ENCODE data around the gene PPP2R3B.

GRCh38 chrX:318068-318738 is 68.5 kb downstream of the PPP2R3B start:
- TF ChIP-seq L3MBTL2 (conservative IDR thresholded peaks at IDR 0.05) (peak; percentile 49), NFRKB (IDR thresholded peaks at IDR 0.05) (no peak), ELF4 (IDR thresholded peaks at IDR 0.05) (no peak), ZNF384 (IDR thresholded peaks at IDR 0.05) (no peak), SP1 (IDR thresholded peaks at IDR 0.05) (no peak; the same call in 1 of the 2 replicates), SUZ12 (IDR thresholded peaks at IDR 0.05) (no peak), BHLHE40 (IDR thresholded peaks at IDR 0.05; ENCODE audit: borderline replicate concordance) (no peak), ARNT (IDR thresholded peaks at IDR 0.05) (peak; percentile 79), FOXA1 (IDR thresholded peaks at IDR 0.05) (no peak), TARDBP (IDR thresholded peaks at IDR 0.05) (no peak)
